GM19452 (cell line): Measurements from ENCODE around the gene FAM216B.
"Not testable (repeated sequence)": the region's sequence is repeated elsewhere in the genome, so short reads cannot be mapped to it uniquely, and the experiment has no call there.

Source experiments
- ATAC-seq: cut with Tn5 transposase; IDR thresholded peaks from one replicate; pipeline ENCODE4 v1.9.1; 2021; ENCODE audit not compliant: unreplicated experiment

FAM216B gene

GRCh38 chr13:42777467-42777866 is 3.9 kb upstream of the FAM216B start:
- ATAC-seq = no peak

- no peak for ATAC-seq
Measured at GRCh38 chr13:42780044-42780443, 1.3 kb upstream of the FAM216B start.

- no peak for ATAC-seq
Measured at GRCh38 chr13:42786715-42787114, 5.3 kb downstream of the FAM216B start.

GRCh38 chr13:42788601-42789000 is 7.2 kb downstream of the FAM216B start:
- no peak for ATAC-seq

GRCh38 chr13:42792154-42792553 is 10.8 kb downstream of the FAM216B start:
- ATAC-seq = no peak

- ATAC-seq = no peak
Measured at GRCh38 chr13:42794577-42795275, 13.3 kb downstream of the FAM216B start.

- no peak for ATAC-seq
Measured at GRCh38 chr13:42795666-42796065, 14.3 kb downstream of the FAM216B start.

GRCh38 chr13:42796747-42797356 is 15.5 kb downstream of the FAM216B start:
- no peak for ATAC-seq

GRCh38 chr13:42798118-42798517 is 16.7 kb downstream of the FAM216B start:
- no peak for ATAC-seq

- no peak for ATAC-seq
Measured at GRCh38 chr13:42800109-42800643, 18.8 kb downstream of the FAM216B start.

GRCh38 chr13:42803563-42804204 is 22.3 kb downstream of the FAM216B start:
- ATAC-seq = peak; percentile 12

- peak; percentile 56 for ATAC-seq
Measured at GRCh38 chr13:42804244-42804874, 23.0 kb downstream of the FAM216B start.

GRCh38 chr13:42807241-42807640 is 25.9 kb downstream of the FAM216B start:
- no peak for ATAC-seq

GRCh38 chr13:42807866-42808265 is 26.5 kb downstream of the FAM216B start:
- ATAC-seq = no peak

- no peak for ATAC-seq
Measured at GRCh38 chr13:42808341-42808940, 27.1 kb downstream of the FAM216B start.

GRCh38 chr13:42812316-42812715 is 30.9 kb downstream of the FAM216B start:
- ATAC-seq = no peak

- ATAC-seq = no peak
Measured at GRCh38 chr13:42814868-42815267, 33.5 kb downstream of the FAM216B start.

GRCh38 chr13:42815681-42816080 is 34.3 kb downstream of the FAM216B start:
- no peak for ATAC-seq

GRCh38 chr13:42816538-42816937 is 35.2 kb downstream of the FAM216B start:
- no peak for ATAC-seq

- not testable (repeated sequence) for ATAC-seq
Measured at GRCh38 chr13:42819687-42820086, 38.3 kb downstream of the FAM216B start.

- no peak for ATAC-seq
Measured at GRCh38 chr13:42820451-42820850, 39.1 kb downstream of the FAM216B start.
